DMS153 treated with DMSO at 0.1 percent for 48 hours (cell line): ENCODE results near the gene SUSD6.

Experiments
- DNase-seq: peaks from one replicate; lab custom pipeline; 2025; ENCODE audit not compliant: unreplicated experiment; lab: John Stamatoyannopoulos, UW

Gene SUSD6, protein sequence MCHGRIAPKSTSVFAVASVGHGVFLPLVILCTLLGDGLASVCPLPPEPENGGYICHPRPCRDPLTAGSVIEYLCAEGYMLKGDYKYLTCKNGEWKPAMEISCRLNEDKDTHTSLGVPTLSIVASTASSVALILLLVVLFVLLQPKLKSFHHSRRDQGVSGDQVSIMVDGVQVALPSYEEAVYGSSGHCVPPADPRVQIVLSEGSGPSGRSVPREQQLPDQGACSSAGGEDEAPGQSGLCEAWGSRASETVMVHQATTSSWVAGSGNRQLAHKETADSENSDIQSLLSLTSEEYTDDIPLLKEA

DNA sequence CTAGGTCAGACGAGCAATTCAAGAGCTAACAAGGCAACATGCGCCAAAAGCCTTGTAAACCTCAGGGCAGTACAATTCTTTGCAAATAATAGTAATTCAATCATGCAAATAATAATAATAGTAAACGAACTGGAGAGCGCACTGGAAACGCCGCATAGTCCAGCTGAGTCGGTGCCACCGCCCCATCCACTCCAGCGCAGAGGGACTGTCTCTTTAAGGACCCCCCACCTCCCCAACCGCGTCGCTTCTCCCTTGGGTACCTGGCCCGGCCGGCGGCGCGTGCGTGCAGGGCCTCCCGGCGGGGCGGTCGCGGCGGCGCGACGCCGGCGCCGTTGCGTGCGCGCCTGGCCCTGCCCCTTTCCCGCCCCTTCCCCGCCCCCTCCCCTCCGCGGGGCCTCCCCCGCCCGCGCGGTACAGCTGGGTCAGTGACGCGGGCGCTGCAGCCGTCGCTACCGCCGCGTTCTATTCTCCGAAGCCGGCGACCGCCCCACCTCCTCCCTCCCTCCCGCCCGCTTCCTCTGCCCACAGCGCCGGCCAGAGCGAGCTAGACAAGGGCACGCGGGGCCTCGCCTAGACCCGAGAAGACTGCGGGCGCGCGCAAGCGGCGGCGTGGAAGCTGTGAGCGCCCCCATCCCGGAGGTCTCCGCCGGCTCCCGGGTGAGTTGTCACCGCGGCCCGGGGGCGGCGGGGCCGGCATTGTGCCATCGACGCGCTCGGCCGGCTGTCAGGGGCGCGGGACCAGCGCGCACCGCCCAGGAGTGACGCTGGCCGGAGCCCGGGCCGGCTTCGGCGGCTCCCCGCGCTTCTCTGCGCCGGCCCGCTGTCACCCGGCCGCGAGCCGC lies at the start of gene SUSD6:
TSS of gene SUSD6 (plus strand) at position 425 of the 842 bp plus-strand sequence. CDS start 46,997 bp downstream, outside the sequence.
- DNase-seq = peak; percentile 83

DNA sequence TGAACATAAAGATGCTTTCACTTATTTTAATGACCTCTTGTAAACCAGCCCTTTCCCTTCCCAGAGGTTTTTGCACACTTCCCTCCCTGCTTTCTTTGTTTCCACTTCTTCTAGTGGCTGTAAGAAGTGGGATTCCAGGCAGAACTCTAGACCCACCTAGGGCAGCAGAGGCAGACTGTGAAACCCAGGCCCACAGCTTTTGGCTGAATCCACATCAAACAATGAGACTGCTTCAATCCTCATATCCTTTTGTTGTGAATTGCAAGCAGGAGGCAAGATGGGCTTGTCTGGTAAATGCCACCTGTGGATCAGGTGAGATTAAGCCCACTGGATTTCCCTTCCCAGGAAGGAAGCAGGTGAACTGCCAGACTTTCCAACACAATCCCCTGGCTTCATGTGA lies 49.5 kb upstream of the SUSD6 start:
- DNase-seq = no peak

DNA sequence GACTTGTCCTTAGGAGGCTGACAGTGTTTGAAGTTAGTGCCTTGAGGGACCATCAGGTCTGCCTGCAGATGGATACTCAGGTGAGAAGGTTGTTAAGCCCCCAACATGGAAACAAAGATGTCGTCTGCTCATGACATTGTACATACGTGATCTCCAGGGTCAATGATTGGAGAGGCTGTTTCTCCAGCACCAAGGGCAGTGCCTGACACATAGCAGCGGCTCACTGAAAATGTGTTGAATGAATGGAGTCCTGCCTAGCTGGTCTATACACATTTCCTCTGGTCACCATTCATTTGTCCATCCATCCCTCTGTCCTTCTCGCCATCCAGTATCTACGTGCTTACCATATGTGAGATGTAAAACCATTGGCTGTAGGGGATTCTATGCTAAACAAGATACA lies 43.8 kb upstream of the SUSD6 start:
- no peak for DNase-seq

DNA sequence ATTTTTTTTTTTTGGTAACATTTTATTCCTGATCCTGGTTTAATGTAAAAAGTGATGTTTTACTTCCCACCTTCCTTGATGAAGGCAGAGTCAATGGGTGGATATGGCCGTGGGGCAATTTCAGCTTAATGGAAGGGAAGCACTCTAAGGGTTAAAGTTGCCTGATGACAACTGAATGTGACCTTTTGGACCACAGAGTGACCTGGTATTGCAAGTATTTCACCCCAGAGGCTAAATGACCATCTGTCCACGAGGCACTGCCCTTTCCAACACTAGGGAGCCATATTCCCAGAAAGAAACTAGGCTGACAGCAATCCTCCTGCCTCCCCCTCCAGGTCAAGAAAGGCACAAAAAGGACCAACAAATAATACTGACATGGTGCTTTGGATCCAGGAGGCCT lies 41.5 kb upstream of the SUSD6 start:
- no peak for DNase-seq

DNA sequence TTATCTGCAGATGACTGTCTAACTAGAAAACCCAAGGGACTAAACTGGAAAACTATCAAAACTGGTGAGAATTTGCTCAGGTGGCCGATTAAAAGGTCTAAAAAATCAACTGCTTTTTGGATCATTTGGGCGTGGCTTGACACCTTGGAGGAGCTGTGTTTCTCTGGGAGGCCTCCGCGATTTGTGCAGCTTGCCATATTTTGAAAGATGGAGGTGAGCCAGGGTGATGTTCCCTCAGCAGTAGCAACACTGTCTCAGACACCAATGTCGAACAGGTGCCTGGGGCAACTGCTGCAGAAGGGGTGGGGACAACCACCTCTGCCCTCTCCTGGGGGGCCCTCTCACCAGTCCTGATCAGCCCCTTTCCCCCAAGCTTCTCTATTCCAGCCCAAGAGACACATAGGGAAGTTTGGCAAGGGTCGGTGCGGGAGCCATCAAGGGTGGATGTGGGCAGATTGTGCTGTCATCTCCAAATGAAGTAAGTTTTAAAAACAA lies 40.5 kb upstream of the SUSD6 start:
- no peak for DNase-seq

DNA sequence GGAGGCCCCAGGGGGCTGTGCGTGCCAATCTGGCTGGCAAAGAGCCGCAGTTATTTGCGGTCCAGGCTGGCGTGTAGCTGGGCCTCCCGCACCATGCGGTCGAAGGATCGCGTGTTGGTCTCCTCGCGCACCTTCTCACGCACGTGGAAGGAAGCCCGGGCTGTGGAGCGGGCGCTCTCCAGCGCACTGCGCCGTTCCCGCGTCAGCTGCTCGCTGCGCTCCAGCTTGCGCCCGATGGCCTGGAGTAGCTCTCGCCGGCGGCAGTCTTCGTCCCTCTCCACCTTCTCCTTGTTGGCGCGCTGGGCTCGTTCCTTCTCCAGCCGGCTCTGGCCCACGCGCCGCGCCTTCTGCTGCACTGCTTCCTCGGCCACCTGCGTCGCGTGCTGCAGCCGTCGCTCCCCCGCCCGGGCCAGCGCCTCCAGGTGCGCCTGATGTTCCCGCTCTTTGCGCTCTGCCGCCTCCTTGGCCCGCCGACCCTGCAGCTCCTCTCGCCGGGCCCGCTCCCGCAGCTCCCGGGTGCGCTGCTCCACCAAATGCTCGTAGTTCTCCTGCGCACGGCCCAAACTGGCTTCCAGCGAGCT lies 39.9 kb upstream of the SUSD6 start:
- no peak for DNase-seq

DNA sequence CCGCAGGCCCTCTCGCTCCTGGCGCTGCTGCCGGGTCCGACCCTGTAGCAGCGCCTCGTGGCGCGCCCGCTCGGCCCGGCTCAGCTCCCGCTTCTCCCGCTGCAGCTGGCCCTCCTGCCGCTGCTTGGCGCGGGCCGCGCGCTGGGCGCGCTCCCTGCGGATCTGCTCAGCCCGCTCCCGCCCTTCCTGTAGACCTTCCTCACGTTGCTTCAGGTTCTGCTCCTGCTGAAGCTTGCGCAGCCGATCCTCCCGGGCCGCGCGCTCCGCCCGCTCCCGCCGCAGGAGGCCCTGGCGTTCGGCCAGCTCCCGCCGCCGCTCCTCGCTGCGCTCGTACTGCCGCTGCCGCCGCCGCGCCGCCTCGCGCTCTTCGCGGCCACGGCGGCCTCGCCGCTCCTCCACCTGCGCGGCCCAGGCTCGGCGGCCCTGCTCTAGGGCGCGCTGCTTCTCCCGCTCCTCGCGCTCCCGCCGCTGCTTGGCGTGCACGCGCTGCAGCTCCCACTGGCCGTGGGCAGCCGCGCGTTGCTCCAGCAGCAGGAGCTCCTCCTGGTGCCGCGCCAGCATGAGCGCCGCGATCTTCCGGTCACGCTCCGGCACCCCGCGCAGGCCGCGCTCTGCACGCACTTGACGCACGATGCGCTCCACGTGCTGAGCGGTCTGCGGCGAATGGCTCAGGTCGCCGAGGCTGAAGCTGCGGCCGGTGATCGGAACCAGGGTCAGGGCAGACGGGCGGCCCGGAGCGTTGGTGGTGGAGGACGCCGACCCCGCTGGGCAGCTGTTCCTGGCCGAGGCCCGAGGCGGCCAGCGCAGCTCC lies 39.2 kb upstream of the SUSD6 start:
- peak; percentile 42 for DNase-seq

DNA sequence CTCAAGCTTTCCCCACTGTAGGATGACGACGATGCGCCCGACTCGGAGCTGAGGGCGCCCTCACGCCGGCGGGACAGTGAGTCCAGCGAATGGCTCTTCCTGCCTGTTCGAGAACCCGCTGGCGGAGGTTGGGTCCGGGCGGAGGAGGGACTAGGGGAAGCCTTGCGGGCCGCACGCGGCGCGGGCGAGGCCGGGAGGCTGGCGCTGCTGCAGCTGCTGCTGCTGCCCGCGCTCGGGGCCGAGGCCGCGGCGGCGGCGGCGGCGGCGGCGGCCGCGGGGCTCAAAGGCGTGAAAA lies 38.6 kb upstream of the SUSD6 start:
- no peak for DNase-seq

DNA sequence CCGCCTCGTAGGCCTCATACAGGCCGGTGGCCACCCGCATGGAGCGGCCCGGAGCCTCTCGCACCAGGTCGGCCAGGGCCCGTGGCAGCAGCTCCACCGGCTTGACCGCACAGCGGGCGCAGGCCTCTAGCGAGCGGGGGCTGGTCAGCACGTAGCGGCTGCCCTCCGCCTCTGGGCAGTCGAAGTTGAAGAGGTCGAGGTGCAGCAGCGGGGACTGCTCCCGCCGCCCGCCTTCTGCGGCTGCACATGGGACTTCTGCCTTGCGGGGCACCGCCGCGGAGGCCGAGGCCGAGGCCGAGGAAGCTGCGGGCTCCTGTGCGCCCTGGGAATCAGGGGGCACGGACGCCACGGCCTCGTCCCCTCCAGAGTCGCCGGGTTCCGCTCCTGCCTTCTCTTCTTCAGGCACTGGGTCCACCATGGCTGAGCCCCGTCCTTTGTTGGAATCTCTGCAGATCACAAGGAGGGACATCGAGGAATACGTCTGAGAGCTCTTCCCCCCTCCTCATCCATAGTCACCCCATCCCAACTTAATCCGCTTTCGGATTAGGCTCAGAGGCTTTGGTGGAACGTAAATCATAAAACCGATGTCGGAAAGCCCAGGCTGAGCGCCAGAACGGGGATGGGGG lies 38.1 kb upstream of the SUSD6 start:
- DNase-seq = no peak

DNA sequence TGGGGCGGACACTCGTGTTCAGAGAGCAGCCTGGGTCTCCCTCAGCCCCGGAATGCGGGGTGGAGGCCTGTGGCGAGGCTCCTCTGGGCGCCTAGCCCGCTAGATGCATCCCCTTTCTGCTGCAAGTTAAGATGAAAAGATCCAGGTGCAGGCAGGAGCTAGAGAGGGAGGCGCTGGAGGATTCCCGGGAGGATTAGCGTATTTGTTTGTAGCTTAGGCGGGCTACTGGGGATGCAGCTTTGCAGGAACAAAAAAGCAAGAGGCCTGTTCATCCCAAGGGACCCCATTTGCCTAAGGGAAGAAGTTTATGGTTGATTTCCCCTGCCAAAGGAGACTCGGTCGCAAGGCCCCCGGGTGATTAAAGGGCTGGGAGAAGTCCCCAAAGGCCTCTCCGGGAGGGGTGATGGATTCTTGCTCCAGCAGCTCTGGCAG lies 37.5 kb upstream of the SUSD6 start:
- DNase-seq = peak; percentile 57

DNA sequence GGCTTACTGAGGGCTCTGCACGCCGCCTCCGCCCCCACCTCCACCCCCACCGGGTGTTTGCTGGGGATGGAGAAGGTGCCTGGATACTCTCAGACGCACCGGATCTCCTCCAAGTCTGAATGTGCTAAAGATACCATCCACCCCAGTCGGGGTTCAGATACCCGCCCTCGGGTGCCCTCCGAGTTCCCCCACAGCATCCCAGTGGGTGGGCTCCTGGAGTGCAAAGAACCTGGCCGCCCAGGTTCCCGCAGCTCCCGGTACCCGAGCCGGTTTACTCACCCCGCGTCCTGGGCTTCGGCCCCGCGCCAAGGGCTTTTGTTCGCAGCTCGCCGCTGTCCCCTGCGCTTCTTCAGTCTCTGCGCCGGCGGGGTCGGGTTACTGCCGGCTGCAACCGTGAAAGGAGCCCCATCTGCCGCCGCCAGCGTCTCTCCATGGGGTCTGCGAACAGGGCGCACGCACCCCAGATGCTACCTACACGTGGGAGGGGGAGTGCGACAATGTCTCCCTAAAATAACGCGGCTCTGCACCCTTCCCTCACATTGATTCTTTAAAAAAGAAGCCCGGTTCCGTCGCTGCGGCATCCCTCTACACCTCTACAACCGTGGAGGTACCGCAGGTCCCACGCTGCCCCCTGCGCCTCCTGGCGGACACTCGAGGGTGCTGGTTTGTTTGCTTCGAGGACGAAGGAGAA lies 37.0 kb upstream of the SUSD6 start, which contains the start of gene CCDC177:
TSS of gene CCDC177 (minus strand) at position 609 of the 691 bp plus-strand sequence. CDS start 1,249 bp downstream, outside the sequence.
- peak; percentile 86 for DNase-seq

DNA sequence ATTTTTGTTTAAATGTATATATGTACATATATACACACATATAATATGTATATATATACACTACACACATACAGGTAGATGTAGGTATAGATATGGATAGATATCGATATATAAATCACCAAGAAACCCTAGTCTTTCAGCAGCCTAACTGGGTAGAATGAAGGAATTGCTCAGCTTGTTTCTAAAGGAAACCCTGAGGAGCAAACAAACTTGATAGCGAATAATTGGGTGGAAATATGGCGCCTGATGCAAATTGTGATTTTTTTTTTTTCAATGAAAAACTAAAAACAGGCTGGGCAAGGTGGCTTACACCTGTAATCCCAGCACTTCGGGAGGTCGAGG lies 36.5 kb upstream of the SUSD6 start:
- DNase-seq = no peak

DNA sequence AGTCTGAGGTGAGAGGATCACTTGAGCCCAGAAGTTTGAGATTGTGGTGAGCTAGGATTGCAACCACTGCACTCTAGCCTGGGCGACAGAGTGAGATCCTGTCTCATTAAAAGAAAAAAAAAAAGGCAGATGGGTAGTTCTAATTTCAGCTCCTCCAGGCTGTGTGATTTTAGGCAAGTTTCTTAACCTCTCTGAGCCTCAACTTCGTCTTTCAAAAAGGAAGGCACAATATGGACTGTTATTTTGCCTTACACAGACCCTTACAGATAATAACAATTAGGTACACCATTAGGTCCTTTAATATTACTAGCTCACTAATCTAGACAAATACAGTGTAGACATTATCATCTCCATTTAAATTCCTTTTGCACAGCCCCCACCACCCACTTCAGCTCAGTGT lies 31.9 kb upstream of the SUSD6 start:
- no peak for DNase-seq

DNA sequence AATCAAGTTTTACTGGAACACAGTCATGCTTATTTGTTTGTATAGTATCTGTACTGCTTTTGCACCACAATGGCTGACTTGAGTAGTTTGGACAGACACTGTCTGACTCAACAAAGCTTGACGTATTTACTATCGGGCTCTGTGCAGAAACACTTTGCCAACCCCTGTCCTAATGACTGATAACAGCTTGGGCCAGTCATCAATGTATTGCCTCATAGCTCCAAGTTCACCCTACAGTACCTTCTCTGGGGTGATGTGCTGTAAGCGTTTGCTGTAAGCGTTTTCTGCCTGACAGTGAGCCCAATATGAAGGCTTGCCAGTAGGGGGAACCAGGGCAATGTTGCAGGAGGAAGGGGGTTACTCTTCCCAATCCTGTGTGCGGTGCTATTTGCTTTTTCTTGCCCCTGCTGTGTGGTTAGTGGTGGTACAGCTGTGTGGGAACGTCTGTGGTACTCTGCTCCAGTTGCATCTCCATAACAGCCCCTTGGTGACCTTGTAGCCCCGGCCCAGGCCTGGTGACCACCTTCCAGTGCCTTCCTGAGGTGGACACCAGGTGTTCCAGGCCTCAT lies 31.3 kb upstream of the SUSD6 start:
- peak; percentile 3 for DNase-seq

DNA sequence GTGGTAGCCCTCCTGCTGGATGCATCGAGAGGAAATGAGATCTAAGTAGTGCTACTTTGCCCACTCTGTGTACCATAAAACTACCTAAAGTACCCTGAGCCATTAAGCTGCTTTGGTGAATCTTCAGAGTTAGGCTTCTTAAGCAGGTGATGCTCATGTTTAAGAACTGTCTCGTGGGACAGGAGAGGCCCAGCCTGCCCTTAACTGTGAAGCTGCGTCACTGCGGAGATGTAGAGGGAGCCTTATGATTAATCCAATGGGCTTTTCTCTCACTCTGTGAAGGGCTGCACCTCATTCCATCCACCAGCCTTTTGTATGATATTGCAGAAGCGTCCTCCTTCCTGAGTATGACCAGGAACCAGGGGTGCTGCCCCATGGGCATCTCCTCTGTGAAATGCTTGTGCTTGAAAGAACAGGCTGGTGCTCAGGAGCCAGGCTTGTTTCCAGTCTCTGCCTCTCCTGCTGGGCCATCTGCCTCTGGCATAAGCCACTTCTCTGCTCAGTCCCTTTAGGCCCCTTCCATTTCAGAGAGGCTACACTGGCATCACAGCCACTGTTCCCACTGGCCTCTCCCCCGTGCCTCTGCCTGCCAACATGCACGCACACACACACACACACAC lies 30.0 kb upstream of the SUSD6 start:
- no peak for DNase-seq

DNA sequence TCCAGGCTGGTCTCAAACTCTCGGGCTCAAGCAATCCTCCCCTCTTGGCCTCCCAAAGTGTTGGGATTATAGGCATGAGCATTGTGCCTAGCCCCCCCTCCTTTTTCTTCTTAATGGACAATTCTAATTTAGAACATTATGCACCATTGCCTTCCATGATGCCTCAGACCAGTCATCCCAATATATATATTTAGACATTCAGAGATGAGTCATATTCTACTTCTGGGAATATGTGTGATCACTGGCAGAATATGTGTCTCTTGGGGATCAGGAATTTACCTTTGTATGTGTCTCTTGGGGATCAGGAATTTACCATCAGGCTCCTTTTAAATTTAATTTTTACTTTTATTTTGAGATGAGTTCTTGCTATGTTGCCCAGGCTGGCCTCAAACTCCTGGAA lies 29.2 kb upstream of the SUSD6 start:
- no peak for DNase-seq

DNA sequence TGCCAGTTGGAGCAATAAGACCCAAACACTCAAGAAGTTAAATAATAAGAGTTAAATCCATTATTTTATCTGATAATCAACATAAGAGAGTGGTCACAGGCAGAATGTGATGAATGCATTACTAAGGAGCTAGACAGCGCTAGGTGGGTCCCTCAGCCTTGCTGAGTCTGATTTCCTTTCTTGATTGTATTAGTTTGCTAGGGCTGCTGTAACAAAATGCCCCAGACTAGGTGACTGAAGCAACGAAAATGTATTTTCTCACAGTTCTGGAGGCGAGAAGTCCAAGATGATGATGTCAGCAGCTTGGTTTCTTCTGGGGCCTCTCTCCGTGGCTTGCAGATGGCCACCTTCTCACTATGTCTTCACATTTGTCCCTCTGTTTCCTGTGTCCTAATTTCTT lies 28.6 kb upstream of the SUSD6 start:
- no peak for DNase-seq

DNA sequence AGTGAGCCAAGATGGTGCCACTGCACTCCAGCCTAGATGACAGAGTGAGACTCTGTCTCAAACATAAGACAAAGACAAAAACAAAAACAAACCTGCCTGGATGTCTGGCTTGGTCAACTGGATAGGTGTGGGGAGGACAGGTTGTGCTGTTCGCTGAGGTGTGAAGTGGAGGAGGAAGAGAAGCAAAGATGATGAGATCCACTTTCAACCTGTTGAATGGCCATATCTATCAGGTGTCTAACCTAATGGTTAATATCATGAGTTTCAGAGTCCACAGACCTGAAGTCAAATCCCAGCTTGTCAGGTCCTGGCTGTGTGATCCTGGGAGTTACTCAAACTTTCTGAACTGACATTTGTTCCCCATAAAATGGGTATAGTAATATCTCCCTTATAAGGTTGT lies 27.0 kb upstream of the SUSD6 start:
- no peak for DNase-seq

DNA sequence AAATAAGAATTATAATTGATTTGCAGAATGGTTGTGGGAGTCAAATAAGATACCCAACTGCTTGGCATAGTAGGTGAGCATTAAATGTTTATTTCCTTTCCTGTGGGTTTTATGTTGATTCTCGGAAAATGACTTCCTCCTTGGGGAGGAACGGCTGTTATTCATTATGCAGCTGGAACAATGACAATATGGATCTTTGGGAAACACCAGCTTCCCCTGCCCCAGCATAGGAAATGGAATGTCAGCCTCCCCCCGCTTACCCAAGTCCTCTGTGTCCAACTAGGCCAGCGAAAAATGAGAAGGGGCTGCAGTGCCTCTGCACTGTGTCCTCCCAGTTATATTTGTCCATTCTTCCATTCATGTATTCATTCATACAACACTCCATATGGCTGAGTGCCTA lies 25.0 kb upstream of the SUSD6 start:
- DNase-seq = no peak
